ENCODE results near the gene ASL.
"Not testable (repeated sequence)": the region's sequence is repeated elsewhere in the genome, so short reads cannot be mapped to it uniquely, and the experiment has no call there.

Gene ASL

GRCh38 chr7:66075590-66076461, at the start of gene ASL:
Gene ASL, plus strand, starts transcription at chr7:66075819. Its CDS starts 263 bp downstream, at chr7:66076082.
- peak; percentile 91 for DNase-seq

GRCh38 chr7:66028342-66028741, 47.3 kb upstream of the ASL start:
- not testable (repeated sequence) for DNase-seq

- no peak for DNase-seq
Measured at GRCh38 chr7:66033471-66034385, 41.9 kb upstream of the ASL start.

- not testable (repeated sequence) for DNase-seq
Measured at GRCh38 chr7:66034436-66035010, 41.1 kb upstream of the ASL start.

GRCh38 chr7:66036382-66036781, 39.2 kb upstream of the ASL start:
- DNase-seq, result no peak

- no peak for DNase-seq
Measured at GRCh38 chr7:66036788-66037187, 38.8 kb upstream of the ASL start.

- DNase-seq, result no peak
Measured at GRCh38 chr7:66039094-66039670, 36.4 kb upstream of the ASL start.

- DNase-seq, result no peak
Measured at GRCh38 chr7:66043681-66044497, 31.7 kb upstream of the ASL start.

- DNase-seq, result not testable (repeated sequence)
Measured at GRCh38 chr7:66044498-66044854, 31.1 kb upstream of the ASL start.

- DNase-seq, result no peak
Measured at GRCh38 chr7:66047426-66047825, 28.2 kb upstream of the ASL start.

GRCh38 chr7:66049886-66050285, 25.7 kb upstream of the ASL start:
- DNase-seq, result not testable (repeated sequence)

GRCh38 chr7:66050337-66050957, 25.2 kb upstream of the ASL start:
- DNase-seq, result no peak

GRCh38 chr7:66050990-66051448, 24.6 kb upstream of the ASL start:
- DNase-seq, result peak; percentile 20

GRCh38 chr7:66052447-66052846, 23.2 kb upstream of the ASL start:
- DNase-seq, result no peak

- DNase-seq, result no peak
Measured at GRCh38 chr7:66054063-66054462, 21.6 kb upstream of the ASL start.

GRCh38 chr7:66055321-66055956, 20.2 kb upstream of the ASL start:
- DNase-seq, result no peak

- no peak for DNase-seq
Measured at GRCh38 chr7:66060796-66061195, 14.8 kb upstream of the ASL start.

GRCh38 chr7:66069732-66070131, 5.9 kb upstream of the ASL start:
- DNase-seq, result no peak

- no peak for DNase-seq
Measured at GRCh38 chr7:66070222-66070621, 5.4 kb upstream of the ASL start.

- DNase-seq, result not testable (repeated sequence)
Measured at GRCh38 chr7:66072208-66072607, 3.4 kb upstream of the ASL start.

All from NCI-H2107 (cell line).